ENCODE results near the gene STAMBPL1. TPM values are rescaled to one million over a fixed set of nuclear protein-coding genes. Genes with fewer than 3 reads are reported as not detected.

Gene STAMBPL1
- total RNA-seq, 1 experiment from 2014 or later: 4.7 TPM

GRCh38 chr10:88957381-88957780, 77.3 kb downstream of the STAMBPL1 start:
- no peaks in the 10 kb centered on the region for H3K4me1 ChIP-seq
- no peak overlapping the region for H3K4me3 ChIP-seq
- H3K9me3 ChIP-seq (replicated peaks): no peaks in the 10 kb centered on the region
- no peak overlapping the region for H3K27ac ChIP-seq
- no peak for DNase-seq
- no peaks in the 10 kb centered on the region for H3K36me3 ChIP-seq
- no peaks in the 10 kb centered on the region for H3K27me3 ChIP-seq

DNA sequence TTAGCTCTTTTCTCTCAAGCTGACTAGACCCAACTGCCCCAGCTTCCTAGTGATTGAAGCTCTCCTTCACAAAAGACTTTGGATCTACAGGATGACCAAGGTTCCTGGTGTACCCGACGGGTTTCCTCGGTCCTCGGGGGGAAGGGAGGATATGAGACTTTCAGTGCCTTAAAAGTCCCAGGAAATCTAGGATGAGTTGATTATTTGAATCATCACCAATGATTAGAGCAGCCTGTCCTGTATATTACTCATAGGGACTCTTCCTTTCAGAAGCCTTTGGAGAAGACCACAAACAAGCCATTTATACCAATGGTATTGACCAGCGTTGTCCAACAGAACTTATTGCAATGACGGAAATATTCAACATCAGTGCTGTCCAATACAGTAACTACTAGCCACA, 78.7 kb downstream of the STAMBPL1 start:
- no peaks in the 10 kb centered on the region for H3K27me3 ChIP-seq
- H3K36me3 ChIP-seq: no peaks in the 10 kb centered on the region
- no peak for DNase-seq
- H3K4me1 ChIP-seq: no peaks in the 10 kb centered on the region
- no peak overlapping the region for H3K27ac ChIP-seq
- no peaks in the 10 kb centered on the region for H3K9me3 ChIP-seq (replicated peaks)
- H3K4me3 ChIP-seq: no peak overlapping the region

DNA sequence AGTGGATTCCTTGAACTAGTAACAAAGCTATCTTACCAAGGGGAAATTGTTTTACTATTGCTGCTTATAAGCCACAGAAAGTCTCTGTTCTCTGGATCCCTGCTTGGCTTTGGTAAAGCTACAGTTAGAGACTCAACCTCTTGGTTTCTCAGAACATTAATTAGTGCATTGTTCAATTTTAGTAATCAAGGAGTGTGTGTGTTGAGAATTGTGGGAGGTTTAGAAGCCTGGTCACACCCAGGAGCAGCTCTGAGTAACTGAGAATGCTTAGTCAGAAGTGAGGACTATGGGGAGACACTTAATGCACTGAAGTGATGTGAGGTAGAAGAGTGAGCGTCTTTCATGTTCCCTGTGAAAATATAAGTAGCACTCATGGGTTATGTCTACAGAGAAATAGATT, 80.8 kb downstream of the STAMBPL1 start:
- no peaks in the 10 kb centered on the region for H3K36me3 ChIP-seq
- no peak overlapping the region for H3K4me3 ChIP-seq

DNA sequence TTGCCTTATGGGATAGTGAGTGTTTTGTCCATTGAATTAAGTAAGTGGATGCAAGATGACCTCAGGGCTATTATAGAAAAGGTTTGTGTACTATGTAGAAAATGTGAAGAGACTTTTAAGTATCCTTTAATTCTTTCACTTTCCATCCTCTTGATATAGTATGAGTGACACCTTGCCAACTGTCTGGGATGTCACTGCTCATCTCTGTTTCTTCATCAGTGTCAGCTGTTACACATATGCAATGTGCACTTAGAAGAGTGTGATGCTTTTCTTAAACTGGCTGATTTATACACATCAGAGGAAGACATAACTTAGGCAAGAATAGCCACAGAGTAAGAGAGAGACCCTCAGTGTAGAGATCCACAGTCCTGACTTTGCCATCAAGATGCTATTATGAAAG, 81.2 kb downstream of the STAMBPL1 start:
- no peak for DNase-seq
- no peaks in the 10 kb centered on the region for H3K27me3 ChIP-seq

More for the DNA sequence above, 80.8 kb downstream of the STAMBPL1 start:
- Histone ChIP-seq H3K27ac (no peak overlapping the region), H3K27me3 (no peaks in the 10 kb centered on the region), H3K9me3 (replicated peaks) (no peaks in the 10 kb centered on the region), H3K4me1 (no peaks in the 10 kb centered on the region)
- DNase-seq: no peak

GRCh38 chr10:88962336-88962735, 82.3 kb downstream of the STAMBPL1 start:
- H3K4me3 ChIP-seq: no peak overlapping the region
- DNase-seq: no peak
- no peak overlapping the region for H3K27ac ChIP-seq
- H3K4me1 ChIP-seq: no peaks in the 10 kb centered on the region
- no peaks in the 10 kb centered on the region for H3K27me3 ChIP-seq
- no peaks in the 10 kb centered on the region for H3K9me3 ChIP-seq (replicated peaks)
- no peaks in the 10 kb centered on the region for H3K36me3 ChIP-seq

More for the DNA sequence above, 81.2 kb downstream of the STAMBPL1 start:
- Histone ChIP-seq H3K4me3 (no peak overlapping the region), H3K27ac (no peak overlapping the region), H3K9me3 (replicated peaks) (no peaks in the 10 kb centered on the region), H3K4me1 (no peaks in the 10 kb centered on the region), H3K36me3 (no peaks in the 10 kb centered on the region)

DNA sequence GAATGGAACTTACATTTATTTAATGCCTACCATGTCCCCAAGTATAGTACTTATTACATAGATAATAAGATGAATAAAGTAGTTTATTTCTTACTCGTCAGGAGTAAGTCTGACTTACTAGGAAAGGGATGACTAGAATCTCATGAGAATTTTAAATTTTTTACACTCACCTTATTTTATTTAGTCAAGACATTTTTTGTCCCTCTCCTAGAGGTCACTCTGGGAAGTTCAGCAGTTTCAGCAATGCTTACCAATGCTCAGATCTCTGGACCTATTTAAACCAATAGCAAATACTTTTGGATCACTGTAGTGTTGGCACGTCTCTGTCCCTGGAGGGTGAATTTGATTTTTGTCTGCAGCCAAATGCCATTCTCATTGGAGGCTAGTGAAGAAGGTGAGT, 83.3 kb downstream of the STAMBPL1 start:
- no peaks in the 10 kb centered on the region for H3K9me3 ChIP-seq (replicated peaks)
- no peak overlapping the region for H3K4me3 ChIP-seq
- H3K36me3 ChIP-seq: no peaks in the 10 kb centered on the region

DNA sequence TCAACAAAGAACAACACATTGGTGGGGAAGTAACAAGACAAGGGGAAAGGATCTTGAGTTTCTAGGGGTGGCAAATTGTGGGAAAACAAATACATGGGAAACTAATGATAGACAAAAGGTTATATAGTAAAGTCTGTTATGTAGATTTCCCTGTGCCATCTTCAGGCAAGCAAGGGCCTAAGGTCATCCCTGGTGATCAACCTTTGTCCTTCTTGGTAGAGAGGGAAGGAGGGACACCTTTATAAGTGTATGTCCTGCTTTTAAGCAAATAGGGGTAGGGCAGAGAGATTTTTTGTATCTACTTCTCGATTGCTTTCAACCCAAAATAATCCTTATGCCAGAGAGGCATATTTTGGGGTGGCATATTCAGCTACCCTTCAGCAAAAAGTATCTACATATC, 84.3 kb downstream of the STAMBPL1 start:
- Histone ChIP-seq H3K4me1 (no peaks in the 10 kb centered on the region), H3K27me3 (no peaks in the 10 kb centered on the region), H3K27ac (no peak overlapping the region)

More for the DNA sequence above, 83.3 kb downstream of the STAMBPL1 start:
- no peak overlapping the region for H3K27ac ChIP-seq
- no peak for DNase-seq
- no peaks in the 10 kb centered on the region for H3K4me1 ChIP-seq
- no peaks in the 10 kb centered on the region for H3K27me3 ChIP-seq

DNA sequence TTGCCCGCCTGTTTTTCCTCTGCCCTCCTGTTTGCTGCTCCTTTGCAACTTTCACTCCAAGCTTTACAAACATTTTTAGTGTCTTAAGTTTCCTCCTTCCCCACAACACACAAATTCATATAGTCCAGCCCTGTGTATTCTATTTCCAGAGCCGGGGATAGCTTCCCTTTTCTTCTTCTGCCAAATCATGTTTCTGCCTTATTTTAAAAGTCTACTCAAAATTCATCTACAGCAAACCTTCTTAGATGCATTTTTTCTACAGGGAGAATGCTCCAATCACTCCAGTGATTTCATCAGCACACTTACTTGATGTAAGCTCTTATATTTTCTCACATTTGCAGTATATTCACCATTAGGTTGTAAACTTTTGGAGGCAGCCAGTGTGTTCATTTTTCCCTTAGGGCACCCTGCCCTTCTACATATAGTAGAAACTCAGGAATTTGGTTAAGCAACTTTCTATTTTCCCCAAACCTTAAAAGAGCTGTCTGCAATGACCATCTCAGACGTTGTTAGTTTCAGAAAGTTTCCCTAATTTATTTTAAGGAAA, 84.9 kb downstream of the STAMBPL1 start:
- Histone ChIP-seq H3K4me3 (no peak overlapping the region), H3K27ac (no peak overlapping the region), H3K4me1 (no peaks in the 10 kb centered on the region), H3K9me3 (replicated peaks) (no peaks in the 10 kb centered on the region), H3K36me3 (no peaks in the 10 kb centered on the region), H3K27me3 (no peaks in the 10 kb centered on the region)
- DNase-seq: no peak

More for the DNA sequence above, 84.3 kb downstream of the STAMBPL1 start:
- Histone ChIP-seq H3K4me3 (no peak overlapping the region), H3K36me3 (no peaks in the 10 kb centered on the region), H3K9me3 (replicated peaks) (no peaks in the 10 kb centered on the region)
- DNase-seq: no peak

GRCh38 chr10:88966797-88967196, 86.8 kb downstream of the STAMBPL1 start:
- Histone ChIP-seq H3K27me3 (no peaks in the 10 kb centered on the region), H3K4me3 (no peak overlapping the region), H3K9me3 (replicated peaks) (no peaks in the 10 kb centered on the region), H3K4me1 (no peaks in the 10 kb centered on the region), H3K27ac (no peak overlapping the region), H3K36me3 (no peaks in the 10 kb centered on the region)
- no peak for DNase-seq

- no peaks in the 10 kb centered on the region for H3K27me3 ChIP-seq
- no peak overlapping the region for H3K4me3 ChIP-seq
- H3K9me3 ChIP-seq (replicated peaks): no peaks in the 10 kb centered on the region
- no peak for DNase-seq
- H3K36me3 ChIP-seq: no peaks in the 10 kb centered on the region
- H3K27ac ChIP-seq: no peak overlapping the region
- no peaks in the 10 kb centered on the region for H3K4me1 ChIP-seq
Measured at GRCh38 chr10:88968391-88968790, 88.3 kb downstream of the STAMBPL1 start.

DNA sequence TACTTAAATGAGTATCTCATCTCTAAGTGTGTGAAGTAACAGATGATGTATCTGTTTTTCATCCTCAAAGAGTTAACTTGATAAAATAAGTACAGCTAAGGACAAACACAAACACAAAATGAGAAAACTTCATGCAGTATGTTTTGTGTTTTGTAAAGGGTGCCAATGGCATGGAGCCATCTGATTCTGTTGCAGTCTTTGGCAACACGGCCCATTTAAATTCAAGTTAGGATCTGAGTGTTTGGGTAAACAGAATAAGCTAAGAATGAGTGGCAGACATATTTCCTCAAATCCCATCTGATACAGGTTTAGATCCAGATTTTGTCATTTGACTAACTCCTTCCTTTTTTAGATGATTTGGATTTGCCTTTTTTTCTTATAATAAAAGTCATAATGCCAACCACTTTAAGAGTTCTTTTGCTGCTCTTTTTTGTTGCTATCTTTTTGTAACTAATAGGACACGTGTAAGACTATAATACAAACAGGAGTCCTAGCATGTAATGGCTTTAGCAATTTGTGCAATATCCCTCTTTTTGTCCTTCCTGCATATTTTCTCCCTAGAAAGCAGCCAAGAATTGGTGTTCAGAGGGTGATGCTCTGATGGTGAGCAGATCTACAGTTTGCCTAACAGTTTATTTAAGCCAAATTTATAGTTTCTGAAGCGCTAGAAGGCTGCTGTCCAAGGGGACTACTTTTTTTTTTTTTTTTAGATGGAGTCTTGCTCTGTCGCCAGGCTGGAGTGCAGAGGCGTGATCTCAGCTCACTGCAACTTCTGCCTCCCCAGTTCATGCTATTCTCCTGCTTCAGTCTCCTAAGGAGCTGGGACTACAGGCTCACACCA, 91.4 kb downstream of the STAMBPL1 start:
- Histone ChIP-seq H3K27me3 (no peaks in the 10 kb centered on the region), H3K27ac (no peak overlapping the region), H3K36me3 (no peaks in the 10 kb centered on the region), H3K4me1 (no peaks in the 10 kb centered on the region), H3K9me3 (replicated peaks) (no peaks in the 10 kb centered on the region), H3K4me3 (no peak overlapping the region)
- no peak for DNase-seq

Other genes starting within 250 kb of the STAMBPL1 start
- not detected in 2 replicates for gene LIPF, start 215.8 kb upstream of the STAMBPL1 start, total RNA-seq (2014; rRNA removed; shearing (Covaris generic))
- gene LIPK, start 174.0 kb upstream of the STAMBPL1 start, total RNA-seq (2014; rRNA removed; shearing (Covaris generic)): not detected in 2 replicates
- not detected in 2 replicates for gene LIPN, start 120.2 kb upstream of the STAMBPL1 start, total RNA-seq (2014; rRNA removed; shearing (Covaris generic))
- gene LIPM, start 77.5 kb upstream of the STAMBPL1 start, total RNA-seq (2014; rRNA removed; shearing (Covaris generic)): not detected in 2 replicates
- not detected in 2 replicates for gene ANKRD22, start 28.4 kb upstream of the STAMBPL1 start, total RNA-seq (2014; rRNA removed; shearing (Covaris generic))
- gene ACTA2, start 72.5 kb downstream of the STAMBPL1 start, total RNA-seq (2014; rRNA removed; shearing (Covaris generic)): 0.48 and 0.95 TPM in 2 replicates
- 0.48 and 0.75 TPM in 2 replicates for gene FAS, start 110.6 kb downstream of the STAMBPL1 start, total RNA-seq (2014; rRNA removed; shearing (Covaris generic))

Data from SJCRH30 (cell line).